Measurements from ENCODE around the gene ADCK1. TPM values are rescaled to one million over a fixed set of nuclear protein-coding genes. Genes with fewer than 3 reads are reported as not detected.

Gene ADCK1
- polyA plus RNA-seq, 3 donors: 3.7 to 33.0 (median 5.4) TPM

GRCh38 chr14:77805706-77806105, 5.8 kb downstream of the ADCK1 start:
- H3K9ac ChIP-seq (ENCODE audit: insufficient read depth, low read length, poor library complexity, severe bottlenecking): no peak overlapping the region
- intact Hi-C loops (cut with micrococcal nuclease): no loop called here
- no peak overlapping the region for H3K4me2 ChIP-seq (replicated peaks; ENCODE audit: extremely low read depth, low read length, poor library complexity, severe bottlenecking)
- no peaks in the 10 kb centered on the region for H3K79me2 ChIP-seq (ENCODE audit: insufficient read depth, low read length)
- no peak for TF ChIP-seq CTCF (IDR thresholded peaks at IDR 0.05)
- no peaks in the 10 kb centered on the region for H4K20me1 ChIP-seq (ENCODE audit: insufficient read depth, low read length)
- H3K36me3 Mint-ChIP-seq: no peaks in the 10 kb centered on the region
- H3K4me1 ChIP-seq (ENCODE audit: control insufficient read depth in 1 of 2, insufficient read depth in 2 of 2, low read length in 2 of 2): peaks cover 2 to 5% of the 10 kb centered on the region in 2 donors
- no peaks in the 10 kb centered on the region for H3K27me3 Mint-ChIP-seq (ENCODE audit: low read depth in 3 of 3)
- no peak overlapping the region for H3K4me3 ChIP-seq (replicated peaks in 1 of 3; ENCODE audit: low read depth in 2 of 3, low read length in 3 of 3)
- WGBS (ENCODE audit: insufficient coverage): 100% methylated on average over 1 of the region's 6 CpGs
- H3K27me3 ChIP-seq (ENCODE audit: control insufficient read depth in 2 of 2, insufficient read depth in 2 of 2, low read length in 2 of 2): no peaks in the 10 kb centered on the region
- H3K4me3 Mint-ChIP-seq: no peak overlapping the region
- H3K27ac ChIP-seq (ENCODE audit: low read depth in 1 of 2, low read length in 2 of 2): no peak overlapping the region
- H2AFZ ChIP-seq (ENCODE audit: insufficient read depth, low read depth, low read length, poor library complexity, severe bottlenecking): no peak overlapping the region
- H3K9me3 ChIP-seq (replicated peaks in 1 of 2; ENCODE audit: control insufficient read depth in 1 of 2, insufficient read depth in 1 of 2, low read length in 2 of 2): no peaks in the 10 kb centered on the region
- H3K9me3 Mint-ChIP-seq: no peaks in the 10 kb centered on the region
- no peaks in the 10 kb centered on the region for H3K36me3 ChIP-seq (replicated peaks in 1 of 2; ENCODE audit: control insufficient read depth in 1 of 2, insufficient read depth in 2 of 2, low read length in 2 of 2)
- DNase-seq: no peak
- H3K27ac Mint-ChIP-seq: peak overlapping the region in 2 of 7 donors; percentile 53 to 70
- H3K4me1 Mint-ChIP-seq: peaks cover 9% of the 10 kb centered on the region

GRCh38 chr14:77808250-77808649, 8.3 kb downstream of the ADCK1 start:
- H4K20me1 ChIP-seq (ENCODE audit: insufficient read depth, low read length): no peaks in the 10 kb centered on the region
- no peaks in the 10 kb centered on the region for H3K27me3 ChIP-seq (ENCODE audit: control insufficient read depth in 2 of 2, insufficient read depth in 2 of 2, low read length in 2 of 2)
- no peak overlapping the region for H2AFZ ChIP-seq (ENCODE audit: insufficient read depth, low read depth, low read length, poor library complexity, severe bottlenecking)
- no peaks in the 10 kb centered on the region for H3K27me3 Mint-ChIP-seq (ENCODE audit: low read depth in 3 of 3)
- intact Hi-C loops (cut with micrococcal nuclease): no loop called here
- H3K27ac ChIP-seq (ENCODE audit: low read depth in 1 of 2, low read length in 2 of 2): no peak overlapping the region
- H3K79me2 ChIP-seq (ENCODE audit: insufficient read depth, low read length): no peaks in the 10 kb centered on the region
- peak overlapping the region in 1 of 7 donors; percentile 70 for H3K27ac Mint-ChIP-seq
- H3K9me3 Mint-ChIP-seq: no peaks in the 10 kb centered on the region
- no peak overlapping the region for H3K4me3 ChIP-seq (replicated peaks in 1 of 3; ENCODE audit: low read depth in 2 of 3, low read length in 3 of 3)
- TF ChIP-seq CTCF (IDR thresholded peaks at IDR 0.05): no peak
- H3K9me3 ChIP-seq (replicated peaks in 1 of 2; ENCODE audit: control insufficient read depth in 1 of 2, insufficient read depth in 1 of 2, low read length in 2 of 2): no peaks in the 10 kb centered on the region
- H3K4me2 ChIP-seq (replicated peaks; ENCODE audit: extremely low read depth, low read length, poor library complexity, severe bottlenecking): no peak overlapping the region
- no peak overlapping the region for H3K9ac ChIP-seq (ENCODE audit: insufficient read depth, low read length, poor library complexity, severe bottlenecking)
- no peaks in the 10 kb centered on the region for H3K4me1 ChIP-seq (ENCODE audit: control insufficient read depth in 1 of 2, insufficient read depth in 2 of 2, low read length in 2 of 2)
- no peak overlapping the region for H3K4me3 Mint-ChIP-seq
- H3K4me1 Mint-ChIP-seq: peaks cover 8% of the 10 kb centered on the region
- no peaks in the 10 kb centered on the region for H3K36me3 Mint-ChIP-seq
- DNase-seq: no peak
- no peaks in the 10 kb centered on the region for H3K36me3 ChIP-seq (replicated peaks in 1 of 2; ENCODE audit: control insufficient read depth in 1 of 2, insufficient read depth in 2 of 2, low read length in 2 of 2)
- WGBS (ENCODE audit: insufficient coverage): 100% methylated on average over 3 of the region's 3 CpGs
